Spleen (tissue), 11 donors: ENCODE results near the gene RAB11FIP4. TPM values are rescaled to one million over a fixed set of nuclear protein-coding genes. Genes with fewer than 3 reads are reported as not detected.

Experiments used
- DNase-seq: peaks from one replicate; pipeline ENCODE4 v3.0.0-alpha.2; 2020
- H3K27ac ChIP-seq, 8 donors: fragments of 200-600 bp; sonication (generic) in 7 of 8; 1 replicate in 4 of 8; 2 replicates in 4 of 8; pipeline versions ENCODE4 v1.5.0 to v1.8.0; 2016 to 2021; ENCODE audit warnings: inconsistent platforms in 4 of 8, mild to moderate bottlenecking in 4 of 8, moderate library complexity in 1 of 8
- H3K27me3 ChIP-seq, 7 donors: fragments of 200-600 bp; sonication (generic) in 6 of 7; replicated peaks in 1 of 7; 1 replicate in 4 of 7; 2 replicates in 3 of 7; pipeline versions ENCODE4 v1.5.0 to v1.8.0; 2016 to 2021; ENCODE audit warnings: inconsistent platforms in 3 of 7, mild to moderate bottlenecking in 1 of 7
- H3K36me3 ChIP-seq, 6 donors: fragments of 200-600 bp; sonication (generic) in 5 of 6; 1 replicate in 4 of 6; 2 replicates in 2 of 6; pipeline versions ENCODE4 v1.5.0 to v1.8.0; 2016 to 2021; ENCODE audit warnings: inconsistent platforms in 2 of 6
- H3K4me1 ChIP-seq, 6 donors: fragments of 200-600 bp; sonication (generic) in 5 of 6; 1 replicate in 3 of 6; 2 replicates in 3 of 6; pipeline versions ENCODE4 v1.5.0 to v1.8.0; 2016 to 2021; ENCODE audit warnings: inconsistent platforms in 3 of 6
- H3K4me3 ChIP-seq, 8 donors: fragments of 200-600 bp; sonication (generic) in 7 of 8; 1 replicate in 4 of 8; 2 replicates in 4 of 8; pipeline versions ENCODE4 v1.5.0 to v1.8.0; 2016 to 2021; ENCODE audit warnings: inconsistent platforms in 4 of 8, mild to moderate bottlenecking in 4 of 8, moderate library complexity in 2 of 8
- H3K9me3 ChIP-seq, 8 donors: fragments of 200-600 bp; sonication (generic) in 7 of 8; 1 replicate in 4 of 8; 2 replicates in 4 of 8; pipeline versions ENCODE4 v1.5.0 to v1.8.0; 2016 to 2021; ENCODE audit warnings: inconsistent platforms in 4 of 8
- POLR2A ChIP-seq, 3 donors: fragments of 450-650 bp; IDR thresholded peaks; one replicate each; pipeline ENCODE4 v1.5.1; 2017; ENCODE audit warnings: antibody characterized with exemption in 3 of 3, mild to moderate bottlenecking in 1 of 3
- POLR2AphosphoS5 ChIP-seq, 3 donors: sonication (generic); formaldehyde crosslinking; IDR thresholded peaks; one replicate each; pipeline ENCODE4 v1.5.1; 2017; ENCODE audit warnings: antibody characterized with exemption in 3 of 3
- WGBS, 5 donors: extraction: QIAGEN DNeasy Blood & Tissue Kit in 3 of 5; methylation state at CpG; one replicate each; pipeline versions ENCODE4 v1.1.5 to v1.1.7; 2013 to 2018; 5-methylcytosine and 5-hydroxymethylcytosine counted together
- intact Hi-C: fragments of 100-400 bp; cut with DNase I; formaldehyde crosslinking; loops from one replicate; pipeline ENCODE4 v1.15.0; 2023; ENCODE audit warnings: low total_unique reads
- polyA plus RNA-seq, 3 donors: library from polyadenylated mRNA; stranded (reverse); fragments of 200-250 nt; gene quantifications; one replicate each; pipeline ENCODE4 v1.2.1, GENCODE V29; 2013
- total RNA-seq, 7 donors: library from RNA; depleted of rRNA in 3 of 7; stranded (reverse); fragments of >200 nt in 3 of 7; fragmentation: NEBNext Ultra II Directional in 4 of 7; extraction: Animal tissue kit (Norgen Biotek cat#: 25700) in 4 of 7; gene quantifications; one replicate each; pipeline versions ENCODE4 v1.1.0 to v1.2.1, GENCODE V29; 2016 to 2021
- TF ChIP-seq, protein P1 (sequence below), 11 experiments: fragments of 200-600 bp in 7 of 11; fragments of 450-650 bp in 4 of 11; sonication (generic) in 4 of 11; IDR thresholded peaks in 8 of 11; conservative IDR thresholded peaks in 3 of 11; 1 replicate in 7 of 11; 2 replicates in 4 of 11; pipeline versions ENCODE4 v1.4.0 to v1.8.0; 2016 to 2021; ENCODE audit warnings: antibody characterized with exemption in 11 of 11, inconsistent platforms in 4 of 11, mild to moderate bottlenecking in 1 of 11
- donor health status: healthy with polysubstance abuse.
- donor health status: DM: no; HTN: no; CAD: no; lungs with moderate emphysema.
- donor health status: DM: no; HTN: no; CAD: no.
- donor health status: Bipolar disorder and iron deficiency.
- donor health status: healthy.
- donor health status: DM: no; HTN: no; CAD: no.
- donor health status: DM: yes; HTN: yes; CAD: no.

Gene RAB11FIP4
- total and polyA plus RNA-seq, 10 donors = 5.5 to 25.2 (median 20.9) TPM

DNA sequence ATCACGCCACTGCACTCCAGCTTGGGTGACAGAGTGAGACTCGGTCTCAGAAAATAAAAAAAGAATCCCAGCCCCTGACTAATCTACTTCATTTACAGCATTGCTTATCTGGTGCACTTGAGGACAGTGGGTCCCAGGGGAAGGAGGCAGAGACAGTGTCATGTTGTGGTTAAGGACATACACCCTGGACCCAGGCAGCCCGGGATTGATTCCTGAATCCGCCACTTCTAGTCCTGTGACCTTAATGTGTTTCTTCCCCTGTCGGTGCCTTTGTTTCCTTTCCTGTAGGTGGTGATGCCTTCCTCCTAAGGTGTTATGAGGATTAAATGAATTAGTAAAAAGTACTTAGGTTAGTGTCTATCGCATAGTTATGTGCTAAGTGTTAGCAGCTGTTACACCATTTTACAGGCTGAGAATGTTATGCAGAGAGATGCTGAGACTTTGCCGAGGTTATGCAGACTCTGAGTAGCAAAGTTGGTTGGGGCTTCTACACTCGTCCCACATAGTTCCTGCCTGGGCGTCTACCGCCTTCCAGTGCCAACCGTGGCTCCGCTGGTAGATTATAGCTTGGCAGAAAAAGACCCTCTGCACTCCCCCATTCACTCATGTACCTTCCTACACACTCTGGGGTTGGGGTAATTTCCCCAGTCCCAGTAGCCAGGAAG, 74.8 kb downstream of the RAB11FIP4 start:
- peaks cover 0 to 11% (median 0%) of the 10 kb centered on the region in 6 donors for H3K4me1 ChIP-seq
- 82 to 91% (median 85%) methylated on average over 12 of the region's 12 CpGs for WGBS, 5 donors
- H3K4me3 ChIP-seq = no peak overlapping the region
- TF ChIP-seq POLR2AphosphoS5 (IDR thresholded peaks at IDR 0.05) = no peak
- no peak for TF ChIP-seq POLR2A (IDR thresholded peaks at IDR 0.05)
- TF ChIP-seq, protein P1, sequence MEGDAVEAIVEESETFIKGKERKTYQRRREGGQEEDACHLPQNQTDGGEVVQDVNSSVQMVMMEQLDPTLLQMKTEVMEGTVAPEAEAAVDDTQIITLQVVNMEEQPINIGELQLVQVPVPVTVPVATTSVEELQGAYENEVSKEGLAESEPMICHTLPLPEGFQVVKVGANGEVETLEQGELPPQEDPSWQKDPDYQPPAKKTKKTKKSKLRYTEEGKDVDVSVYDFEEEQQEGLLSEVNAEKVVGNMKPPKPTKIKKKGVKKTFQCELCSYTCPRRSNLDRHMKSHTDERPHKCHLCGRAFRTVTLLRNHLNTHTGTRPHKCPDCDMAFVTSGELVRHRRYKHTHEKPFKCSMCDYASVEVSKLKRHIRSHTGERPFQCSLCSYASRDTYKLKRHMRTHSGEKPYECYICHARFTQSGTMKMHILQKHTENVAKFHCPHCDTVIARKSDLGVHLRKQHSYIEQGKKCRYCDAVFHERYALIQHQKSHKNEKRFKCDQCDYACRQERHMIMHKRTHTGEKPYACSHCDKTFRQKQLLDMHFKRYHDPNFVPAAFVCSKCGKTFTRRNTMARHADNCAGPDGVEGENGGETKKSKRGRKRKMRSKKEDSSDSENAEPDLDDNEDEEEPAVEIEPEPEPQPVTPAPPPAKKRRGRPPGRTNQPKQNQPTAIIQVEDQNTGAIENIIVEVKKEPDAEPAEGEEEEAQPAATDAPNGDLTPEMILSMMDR (IDR thresholded peaks at IDR 0.05 in 8 of 11, conservative IDR thresholded peaks at IDR 0.05 in 3 of 11) = no peak
- no peaks in the 10 kb centered on the region for H3K9me3 ChIP-seq
- H3K27me3 ChIP-seq = no peaks in the 10 kb centered on the region
- H3K27ac ChIP-seq = no peak overlapping the region
- no peak for DNase-seq
- intact Hi-C loops = no loop called here
- no peaks in the 10 kb centered on the region for H3K36me3 ChIP-seq

DNA sequence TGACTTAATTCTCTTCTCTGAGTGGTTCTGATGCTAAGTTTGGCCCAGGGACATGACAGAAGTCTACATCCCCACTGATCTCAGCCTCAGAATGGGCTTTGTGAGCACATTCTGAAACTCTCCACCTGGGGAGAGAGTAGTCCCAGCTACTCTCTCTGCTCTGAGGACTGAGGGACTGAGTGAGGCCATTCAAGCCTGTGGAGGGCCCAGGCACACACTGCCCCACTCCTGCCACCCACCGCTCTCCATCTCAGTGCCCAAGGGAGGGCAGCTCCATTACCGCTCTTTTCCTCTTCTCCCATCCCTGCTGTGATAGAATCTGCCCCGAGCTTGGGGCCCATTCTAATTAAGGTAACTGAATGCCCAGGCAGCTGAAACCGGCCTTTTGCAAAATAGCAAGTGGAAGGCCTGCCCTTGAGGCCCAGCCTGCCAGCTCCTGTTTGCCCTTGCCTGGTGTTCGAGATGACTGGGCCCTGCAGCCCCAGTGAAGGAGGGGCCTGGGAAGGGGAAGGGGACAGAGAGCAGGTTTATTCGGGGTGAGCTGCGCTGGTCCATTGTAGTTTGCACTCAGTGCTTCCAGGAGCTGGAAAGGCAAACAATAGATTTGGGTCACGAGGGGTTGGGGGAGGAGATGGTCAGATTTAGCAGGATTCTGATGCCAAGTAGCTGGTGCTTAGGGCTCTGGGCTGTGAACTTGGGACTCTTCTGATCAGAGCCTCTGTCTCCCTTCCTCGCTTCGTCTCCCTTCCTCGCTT, 76.2 kb downstream of the RAB11FIP4 start:
- peaks cover 0 to 11% (median 0%) of the 10 kb centered on the region in 6 donors for H3K4me1 ChIP-seq
- DNase-seq = no peak
- H3K27ac ChIP-seq = no peak overlapping the region
- no peak for TF ChIP-seq POLR2AphosphoS5 (IDR thresholded peaks at IDR 0.05)
- TF ChIP-seq, protein P1 (IDR thresholded peaks at IDR 0.05 in 8 of 11, conservative IDR thresholded peaks at IDR 0.05 in 3 of 11) = no peak
- TF ChIP-seq POLR2A (IDR thresholded peaks at IDR 0.05) = no peak
- no peak overlapping the region for H3K4me3 ChIP-seq
- 79 to 90% (median 87%) methylated on average over 11 of the region's 11 CpGs for WGBS, 5 donors
- H3K9me3 ChIP-seq = no peaks in the 10 kb centered on the region
- no peaks in the 10 kb centered on the region for H3K36me3 ChIP-seq
- intact Hi-C loops = no loop called here
- peaks cover 0 to 4% (median 0%) of the 10 kb centered on the region in 7 donors for H3K27me3 ChIP-seq

DNA sequence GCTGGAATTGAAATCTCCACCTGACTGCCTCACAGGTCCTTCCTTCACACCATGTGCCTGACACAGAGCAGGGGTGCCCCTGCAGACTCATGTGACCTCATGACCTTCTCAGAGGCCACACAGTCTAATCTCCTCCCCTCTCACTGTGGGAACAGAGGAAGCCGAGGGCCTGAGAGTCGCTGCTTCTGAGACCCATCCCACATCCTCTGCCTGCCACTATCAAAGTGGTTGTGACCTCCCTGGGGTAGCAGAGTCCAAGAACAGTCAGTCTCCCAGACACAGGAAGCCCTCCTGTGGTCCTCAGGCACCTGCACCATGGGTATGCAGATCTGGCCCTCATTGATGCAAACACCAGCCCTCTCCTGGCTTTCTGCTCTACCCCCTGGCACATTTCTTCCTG, 78.5 kb downstream of the RAB11FIP4 start:
- H3K27me3 ChIP-seq = peaks cover 0 to 12% (median 0%) of the 10 kb centered on the region in 7 donors
- no peak for DNase-seq
- WGBS, 5 donors = 43 to 73% (median 63%) methylated on average over 2 of the region's 2 CpGs
- no peak overlapping the region for H3K4me3 ChIP-seq
- TF ChIP-seq POLR2AphosphoS5 (IDR thresholded peaks at IDR 0.05) (no peak), POLR2A (IDR thresholded peaks at IDR 0.05) (no peak)
- TF ChIP-seq, protein P1 (IDR thresholded peaks at IDR 0.05 in 8 of 11, conservative IDR thresholded peaks at IDR 0.05 in 3 of 11) = no peak
- peak overlapping the region in 1 of 8 donors; percentile 36 for H3K27ac ChIP-seq
- no peaks in the 10 kb centered on the region for H3K36me3 ChIP-seq
- H3K4me1 ChIP-seq = peaks cover 0 to 11% (median 0%) of the 10 kb centered on the region in 6 donors
- intact Hi-C loops = no loop called here
- H3K9me3 ChIP-seq = no peaks in the 10 kb centered on the region

DNA sequence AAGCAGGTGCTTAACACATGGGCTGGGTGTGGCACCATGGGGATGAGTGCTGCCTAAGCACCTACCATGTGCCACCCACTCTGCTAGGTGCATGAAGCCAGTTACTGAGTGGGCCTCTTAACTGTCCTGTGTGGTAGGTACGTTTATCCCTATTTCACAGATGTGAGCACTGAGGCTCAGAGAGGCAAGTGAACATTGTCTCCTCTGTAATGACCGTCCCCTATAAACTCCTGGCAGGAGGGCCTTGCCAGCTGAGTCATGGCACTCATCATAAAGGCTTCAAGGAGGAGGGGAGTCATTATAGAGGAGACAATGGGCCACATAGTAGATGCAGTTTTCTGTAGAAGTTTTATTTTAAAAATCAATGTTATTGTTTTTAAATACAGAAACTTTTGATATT, 79.1 kb downstream of the RAB11FIP4 start:
- intact Hi-C loops = no loop called here
- H3K36me3 ChIP-seq = no peaks in the 10 kb centered on the region
- no peak overlapping the region for H3K4me3 ChIP-seq
- H3K9me3 ChIP-seq = no peaks in the 10 kb centered on the region
- TF ChIP-seq, protein P1 (IDR thresholded peaks at IDR 0.05 in 8 of 11, conservative IDR thresholded peaks at IDR 0.05 in 3 of 11) = no peak
- TF ChIP-seq POLR2A (IDR thresholded peaks at IDR 0.05) = no peak
- TF ChIP-seq POLR2AphosphoS5 (IDR thresholded peaks at IDR 0.05) = no peak
- peaks cover 0 to 11% (median 0%) of the 10 kb centered on the region in 6 donors for H3K4me1 ChIP-seq
- H3K27ac ChIP-seq = no peak overlapping the region
- WGBS, 5 donors = 87 to 98% (median 92%) methylated on average over 2 of the region's 2 CpGs
- peaks cover 0 to 12% (median 0%) of the 10 kb centered on the region in 7 donors for H3K27me3 ChIP-seq
- DNase-seq = no peak
